ENCODE measurements around the gene NTM.

DNA sequence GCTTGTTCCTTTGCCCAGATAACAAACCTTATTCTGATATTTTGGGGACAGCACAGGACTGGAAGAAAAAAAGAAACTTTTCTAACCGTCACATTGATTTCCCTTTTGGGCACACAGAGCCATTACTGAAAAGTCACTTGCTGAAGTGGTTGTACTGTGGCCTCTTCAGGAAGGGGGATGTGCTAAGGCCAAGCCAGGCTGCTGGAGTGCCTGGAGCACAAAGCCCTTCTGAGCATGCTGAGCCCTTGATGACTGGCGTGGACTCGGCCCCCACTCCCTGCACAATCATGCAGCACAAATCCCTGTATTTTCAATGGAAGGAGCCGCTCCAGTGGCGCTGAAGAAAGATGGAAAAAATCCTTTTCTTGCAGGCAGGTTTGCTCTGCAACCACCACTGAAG, 164.2 kb downstream of the NTM start:
- TF ChIP-seq, protein P1, sequence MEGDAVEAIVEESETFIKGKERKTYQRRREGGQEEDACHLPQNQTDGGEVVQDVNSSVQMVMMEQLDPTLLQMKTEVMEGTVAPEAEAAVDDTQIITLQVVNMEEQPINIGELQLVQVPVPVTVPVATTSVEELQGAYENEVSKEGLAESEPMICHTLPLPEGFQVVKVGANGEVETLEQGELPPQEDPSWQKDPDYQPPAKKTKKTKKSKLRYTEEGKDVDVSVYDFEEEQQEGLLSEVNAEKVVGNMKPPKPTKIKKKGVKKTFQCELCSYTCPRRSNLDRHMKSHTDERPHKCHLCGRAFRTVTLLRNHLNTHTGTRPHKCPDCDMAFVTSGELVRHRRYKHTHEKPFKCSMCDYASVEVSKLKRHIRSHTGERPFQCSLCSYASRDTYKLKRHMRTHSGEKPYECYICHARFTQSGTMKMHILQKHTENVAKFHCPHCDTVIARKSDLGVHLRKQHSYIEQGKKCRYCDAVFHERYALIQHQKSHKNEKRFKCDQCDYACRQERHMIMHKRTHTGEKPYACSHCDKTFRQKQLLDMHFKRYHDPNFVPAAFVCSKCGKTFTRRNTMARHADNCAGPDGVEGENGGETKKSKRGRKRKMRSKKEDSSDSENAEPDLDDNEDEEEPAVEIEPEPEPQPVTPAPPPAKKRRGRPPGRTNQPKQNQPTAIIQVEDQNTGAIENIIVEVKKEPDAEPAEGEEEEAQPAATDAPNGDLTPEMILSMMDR (IDR thresholded peaks at IDR 0.05), result no peak
- TF ChIP-seq POLR2A (IDR thresholded peaks at IDR 0.05) (no peak), POLR2AphosphoS5 (IDR thresholded peaks at IDR 0.05) (no peak)

Measured in breast epithelium (tissue), 3 donors.